Activated naive CD4-positive, alpha-beta T cell treated with anti-CD3 and anti-CD28 coated beads, Interleukin-2, amount 10 ng/mL, durations not matched to agents 7 days and 5 days (primary cell): ENCODE data around the gene SUN3.

Experiments used
- CTCF ChIA-PET: fragments of 350-600 bp; sonication (Branson Sonifier 250); formaldehyde crosslinking; loops from one replicate; lab custom pipeline; 2021; ENCODE audit warnings: antibody characterized with exemption; lab: Charles Lee
- DNase-seq: peaks from one replicate; pipeline ENCODE4 v3.0.0-alpha.2; 2020
- H3K27ac Mint-ChIP-seq: one replicate; pipeline ENCODE4 v1.8.0; 2021; ENCODE audit warnings: mild to moderate bottlenecking, moderate library complexity, mixed read lengths
- H3K27me3 Mint-ChIP-seq: one replicate; pipeline ENCODE4 v1.8.0; 2021; ENCODE audit warnings: mild to moderate bottlenecking, mixed read lengths
- H3K36me3 Mint-ChIP-seq: one replicate; pipeline ENCODE4 v1.8.0; 2021; ENCODE audit warnings: mixed read lengths
- H3K4me1 Mint-ChIP-seq: one replicate; pipeline ENCODE4 v1.8.0; 2021; ENCODE audit warnings: mixed read lengths
- H3K4me3 Mint-ChIP-seq: one replicate; pipeline ENCODE4 v1.8.0; 2021; ENCODE audit warnings: mild to moderate bottlenecking, moderate library complexity, mixed read lengths
- H3K9me3 Mint-ChIP-seq: one replicate; pipeline ENCODE4 v1.8.0; 2021; ENCODE audit warnings: mixed read lengths

The SUN3 gene

GRCh38 chr7:48042636-48043035 is 13.7 kb upstream of the SUN3 start:
- CTCF ChIA-PET: interaction anchor here (1.2 kb wide), 1 partner anchor 74 kb away, joined by 4 read pairs; no protein-coding TSS in a partner anchor
- H3K27ac Mint-ChIP-seq: no peak overlapping the region
- DNase-seq: no peak
- H3K4me3 Mint-ChIP-seq: no peak overlapping the region
- no peaks in the 10 kb centered on the region for H3K36me3 Mint-ChIP-seq
- no peaks in the 10 kb centered on the region for H3K9me3 Mint-ChIP-seq
- H3K27me3 Mint-ChIP-seq: peaks cover 28% of the 10 kb centered on the region
- peaks cover 38% of the 10 kb centered on the region for H3K4me1 Mint-ChIP-seq

DNA sequence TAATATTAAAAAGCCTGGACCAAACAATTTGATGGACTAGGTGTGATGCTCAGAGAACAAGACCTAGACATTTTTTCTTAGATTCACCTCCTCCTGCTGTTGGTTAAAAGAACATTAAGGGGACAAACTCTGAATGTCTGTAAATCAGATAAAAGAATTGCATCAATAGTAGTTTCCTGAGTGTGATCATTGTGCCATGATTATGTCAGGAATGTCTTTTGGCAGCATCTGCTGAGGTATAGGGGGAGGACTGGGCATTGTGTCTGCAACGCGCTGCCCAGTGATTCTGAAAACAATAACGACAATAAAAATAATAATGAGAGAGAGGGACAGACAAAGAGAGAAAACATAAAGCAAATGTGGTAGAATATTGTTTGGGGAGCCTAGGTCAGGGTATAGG is 13.3 kb upstream of the SUN3 start:
- Mint-ChIP-seq H3K4me3 (no peak overlapping the region), H3K27me3 (peaks cover 30% of the 10 kb centered on the region), H3K27ac (no peak overlapping the region), H3K4me1 (peaks cover 38% of the 10 kb centered on the region), H3K36me3 (no peaks in the 10 kb centered on the region), H3K9me3 (no peaks in the 10 kb centered on the region)
- CTCF ChIA-PET: interaction anchor here (1.2 kb wide), 1 partner anchor 73 kb away, joined by 4 read pairs; no protein-coding TSS in a partner anchor
- DNase-seq: no peak

DNA sequence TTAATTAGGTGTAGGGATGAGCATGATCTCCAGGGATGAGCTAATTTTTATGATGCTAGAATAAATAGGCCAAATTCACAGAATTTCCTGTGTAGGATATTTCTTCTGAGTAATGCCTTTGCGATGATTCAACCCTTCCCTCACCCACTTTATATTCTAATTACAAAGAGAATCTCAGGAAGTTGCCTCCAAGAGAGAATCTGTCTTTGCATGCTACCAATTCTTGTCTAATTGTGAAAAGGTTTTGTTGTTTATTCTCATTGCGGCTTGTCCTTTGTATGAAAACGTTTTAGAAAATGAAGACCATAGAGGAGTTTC is 12.7 kb upstream of the SUN3 start:
- CTCF ChIA-PET: interaction anchor here (1.2 kb wide), 1 partner anchor 73 kb away, joined by 4 read pairs; no protein-coding TSS in a partner anchor
- peaks cover 34% of the 10 kb centered on the region for H3K4me1 Mint-ChIP-seq
- H3K27ac Mint-ChIP-seq: peak overlapping the region; percentile 1
- DNase-seq: no peak
- H3K9me3 Mint-ChIP-seq: no peaks in the 10 kb centered on the region
- no peak overlapping the region for H3K4me3 Mint-ChIP-seq
- peaks cover 36% of the 10 kb centered on the region for H3K27me3 Mint-ChIP-seq
- no peaks in the 10 kb centered on the region for H3K36me3 Mint-ChIP-seq

- Mint-ChIP-seq H3K27ac (no peak overlapping the region), H3K4me1 (peaks cover 31% of the 10 kb centered on the region)
- CTCF ChIA-PET: interaction anchor here (1.3 kb wide), 1 partner anchor 49 kb away, joined by 3 read pairs; no protein-coding TSS in a partner anchor
Observed at GRCh38 chr7:48040944-48041652, 12.2 kb upstream of the SUN3 start.

DNA sequence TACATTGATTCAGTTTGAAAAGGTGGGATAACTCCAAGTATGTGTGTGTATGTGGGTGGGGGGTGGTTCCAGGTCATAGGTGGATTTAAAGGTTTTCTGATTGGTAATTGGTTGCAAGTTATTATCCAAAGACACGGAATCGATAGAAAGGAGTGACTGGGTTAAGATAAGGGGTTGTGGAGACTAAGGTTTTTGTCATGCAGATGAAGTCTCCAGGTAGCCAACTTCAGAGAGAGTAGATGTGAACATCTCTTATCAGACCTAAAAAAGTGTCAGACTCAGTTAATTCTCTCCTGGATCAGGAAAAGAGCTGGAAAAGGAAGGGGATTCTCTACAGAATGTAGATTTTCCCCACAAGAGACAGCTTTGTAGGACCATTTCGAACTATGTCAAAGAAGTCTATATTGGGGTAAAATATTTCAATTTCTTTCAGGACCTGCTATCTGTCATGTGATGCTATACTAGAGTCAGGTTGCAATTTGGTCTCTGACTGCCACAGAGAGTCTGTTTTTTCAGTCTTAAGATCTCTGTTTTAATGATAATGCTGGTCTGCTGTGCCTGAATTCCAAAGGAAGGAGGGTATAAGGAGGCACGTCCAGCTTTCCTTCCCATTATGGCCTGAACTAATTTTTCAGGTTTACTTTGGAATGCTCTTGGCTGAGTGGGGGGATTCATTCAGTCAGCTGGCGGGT is 10.1 kb upstream of the SUN3 start:
- no peak overlapping the region for H3K27ac Mint-ChIP-seq
- H3K36me3 Mint-ChIP-seq: no peaks in the 10 kb centered on the region

More at GRCh38 chr7:48040944-48041652, 12.2 kb upstream of the SUN3 start:
- Mint-ChIP-seq H3K36me3 (no peaks in the 10 kb centered on the region), H3K9me3 (no peaks in the 10 kb centered on the region), H3K27me3 (peaks cover 40% of the 10 kb centered on the region), H3K4me3 (no peak overlapping the region)
- no peak for DNase-seq

DNA sequence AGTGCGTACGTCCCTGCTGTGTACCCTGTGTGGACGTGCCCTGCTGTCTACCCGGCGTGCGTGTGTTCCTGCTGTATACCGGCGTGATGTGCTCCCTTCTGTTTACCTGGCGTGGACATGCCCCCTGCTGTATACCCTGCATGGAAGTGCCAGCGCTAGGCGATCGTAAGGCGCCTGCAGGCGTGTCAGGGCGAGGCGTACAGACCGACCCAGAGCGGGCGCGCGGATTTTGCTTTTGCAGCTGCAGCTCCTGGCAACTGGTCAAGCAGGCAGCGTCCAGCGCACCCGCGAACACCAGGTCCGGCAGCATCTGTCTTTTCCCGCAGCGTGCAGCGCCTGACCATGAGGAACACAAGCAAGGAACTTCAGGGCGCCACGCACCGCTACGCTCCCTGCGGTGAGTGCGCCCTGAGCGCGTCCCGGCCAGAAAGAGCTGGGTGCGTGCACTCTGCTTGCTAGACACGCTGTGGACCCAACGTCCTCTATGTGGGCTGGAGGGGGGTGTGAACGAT is 7.1 kb upstream of the SUN3 start:
- CTCF ChIA-PET: no interaction called here
- H3K27me3 Mint-ChIP-seq: peaks cover 56% of the 10 kb centered on the region
- H3K9me3 Mint-ChIP-seq: no peaks in the 10 kb centered on the region
- H3K36me3 Mint-ChIP-seq: no peaks in the 10 kb centered on the region
- peak overlapping the region; percentile 69 for H3K4me3 Mint-ChIP-seq
- peak overlapping the region; percentile 15 for H3K27ac Mint-ChIP-seq
- peak; percentile 26 for DNase-seq
- H3K4me1 Mint-ChIP-seq: peaks cover 16% of the 10 kb centered on the region

More for the DNA sequence above, 10.1 kb upstream of the SUN3 start:
- no peak overlapping the region for H3K4me3 Mint-ChIP-seq
- no peak for DNase-seq
- H3K4me1 Mint-ChIP-seq: peaks cover 28% of the 10 kb centered on the region
- H3K27me3 Mint-ChIP-seq: peaks cover 42% of the 10 kb centered on the region
- H3K9me3 Mint-ChIP-seq: no peaks in the 10 kb centered on the region
- CTCF ChIA-PET: interaction anchor here (0.9 to 1.1 kb wide), 2 partner anchors 10 to 72 kb away, joined by 3 read pairs; partner anchors contain the start of gene SUN3

DNA sequence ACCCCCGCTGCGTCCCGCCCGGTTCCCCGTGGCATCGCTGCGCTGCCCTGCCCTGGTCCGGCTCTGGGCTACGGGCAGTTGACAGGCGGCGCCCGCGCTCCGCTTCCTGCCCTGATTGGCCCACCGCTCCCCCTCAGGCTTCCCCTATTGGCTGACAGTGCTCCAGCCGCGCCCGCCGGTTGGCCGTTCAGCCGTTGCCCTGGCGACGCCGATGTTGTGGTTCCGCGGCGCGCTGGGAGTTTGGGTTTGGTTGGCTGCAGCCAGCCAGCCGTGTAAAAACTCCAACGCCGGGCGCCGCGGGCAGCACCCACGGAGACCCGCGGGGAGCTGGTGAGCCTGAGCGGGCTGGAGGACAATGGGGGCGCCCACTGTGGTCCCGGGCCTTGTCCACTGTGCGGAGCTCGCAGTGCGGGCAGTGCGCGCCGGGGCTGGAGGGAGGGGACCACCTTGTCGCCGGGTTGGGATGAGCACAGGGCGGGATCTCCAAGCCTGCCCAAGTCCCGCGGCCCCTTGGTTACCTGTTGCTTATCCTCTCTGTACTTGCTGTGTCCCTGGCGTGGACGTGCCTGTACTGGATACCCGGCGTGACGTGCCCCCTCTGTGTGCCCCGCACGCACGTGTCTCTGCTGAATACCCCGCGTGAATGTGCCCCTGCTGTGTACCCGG is 6.5 kb upstream of the SUN3 start, which contains the start of gene C7orf57:
TSS of gene C7orf57 (plus strand) at position 243 of the 666 bp plus-strand sequence. CDS start 766 bp downstream, outside the sequence.
- Mint-ChIP-seq H3K4me3 (peak within 1 kb of the TSS; percentile 69), H3K4me1 (peaks cover 15% of the 10 kb centered on the region), H3K9me3 (no peaks in the 10 kb centered on the region), H3K27me3 (peaks cover 56% of the 10 kb centered on the region), H3K36me3 (no peaks in the 10 kb centered on the region), H3K27ac (peak within 1 kb of the TSS; percentile 15)
- CTCF ChIA-PET: interaction anchor here (1.0 kb wide), 1 partner anchor 57 kb away, joined by 3 read pairs; no protein-coding TSS in a partner anchor
- peak; percentile 94 for DNase-seq

DNA sequence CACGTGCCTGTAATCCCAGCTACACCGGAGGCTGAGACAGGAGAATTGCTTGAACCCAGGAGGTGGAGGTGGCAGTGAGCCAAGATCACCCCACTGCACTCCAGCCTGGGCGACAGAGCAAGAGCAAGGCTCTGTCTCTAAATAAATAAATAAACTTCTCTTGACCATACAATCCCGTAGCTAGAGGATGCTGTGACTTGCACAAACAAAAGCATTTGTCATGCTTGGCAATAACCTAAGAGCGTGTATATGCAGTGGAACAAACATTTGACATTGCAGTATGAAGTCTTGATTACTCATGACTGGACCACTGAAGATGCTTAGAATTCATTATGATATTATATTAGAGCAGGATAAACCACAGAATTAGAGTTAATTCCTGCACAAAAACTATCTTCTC is 5.0 kb upstream of the SUN3 start:
- H3K4me1 Mint-ChIP-seq: peaks cover 15% of the 10 kb centered on the region
- no peaks in the 10 kb centered on the region for H3K9me3 Mint-ChIP-seq
- CTCF ChIA-PET: interaction anchor here (1.3 to 2.0 kb wide), 2 partner anchors 64 to 77 kb away, joined by 3 to 7 read pairs; no protein-coding TSS in a partner anchor
- DNase-seq: no peak
- no peaks in the 10 kb centered on the region for H3K36me3 Mint-ChIP-seq
- H3K27me3 Mint-ChIP-seq: peaks cover 59% of the 10 kb centered on the region
- no peak overlapping the region for H3K4me3 Mint-ChIP-seq
- no peak overlapping the region for H3K27ac Mint-ChIP-seq

GRCh38 chr7:48031111-48031510 is 2.2 kb upstream of the SUN3 start:
- H3K36me3 Mint-ChIP-seq: no peaks in the 10 kb centered on the region
- peaks cover 10% of the 10 kb centered on the region for H3K4me1 Mint-ChIP-seq
- DNase-seq: no peak
- H3K27me3 Mint-ChIP-seq: peaks cover 48% of the 10 kb centered on the region
- CTCF ChIA-PET: no interaction called here
- H3K9me3 Mint-ChIP-seq: no peaks in the 10 kb centered on the region
- H3K4me3 Mint-ChIP-seq: no peak overlapping the region
- no peak overlapping the region for H3K27ac Mint-ChIP-seq

DNA sequence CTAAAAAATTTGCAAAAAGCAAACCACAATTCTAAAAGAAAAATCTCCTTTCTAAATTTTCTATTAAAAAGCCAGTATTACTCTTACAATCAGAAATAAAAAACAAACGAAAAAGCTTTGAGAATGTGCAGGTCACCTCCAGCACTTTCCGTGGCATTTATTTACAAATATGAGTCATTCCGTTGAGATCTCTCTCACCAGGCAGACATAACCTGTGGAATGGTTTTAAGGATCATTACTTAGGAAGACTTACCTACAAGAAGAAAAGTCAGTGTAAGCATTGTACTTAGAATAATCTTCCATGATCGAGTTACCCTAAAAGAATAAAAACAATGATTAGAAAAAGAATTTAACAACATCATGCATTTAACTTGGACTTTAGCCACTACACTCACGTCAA is 3.3 kb downstream of the SUN3 start:
- H3K27me3 Mint-ChIP-seq: peaks cover 27% of the 10 kb centered on the region
- H3K4me3 Mint-ChIP-seq: no peak overlapping the region
- CTCF ChIA-PET: no interaction called here
- no peaks in the 10 kb centered on the region for H3K36me3 Mint-ChIP-seq
- no peak overlapping the region for H3K27ac Mint-ChIP-seq
- H3K4me1 Mint-ChIP-seq: no peaks in the 10 kb centered on the region
- H3K9me3 Mint-ChIP-seq: peaks cover 2% of the 10 kb centered on the region
- DNase-seq: no peak

DNA sequence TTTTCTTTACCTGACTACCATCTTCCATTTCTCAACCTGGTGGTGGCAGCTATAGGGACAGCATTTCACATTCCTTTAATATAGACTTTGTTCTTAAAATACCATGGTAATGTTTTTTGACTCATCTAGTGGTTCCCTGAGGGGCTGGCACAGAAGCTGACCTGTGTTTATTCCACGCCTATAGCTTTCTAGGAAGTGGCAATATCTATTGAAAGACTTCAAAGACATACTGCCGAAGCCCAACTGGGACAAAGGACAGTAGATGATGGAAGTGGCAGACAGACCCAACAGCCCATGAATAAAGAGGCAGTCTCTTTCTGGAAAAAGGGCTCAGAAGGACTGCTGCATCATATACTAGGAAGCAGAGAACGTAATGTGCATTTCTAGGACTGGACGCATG is 11.2 kb downstream of the SUN3 start:
- peaks cover 29% of the 10 kb centered on the region for H3K27me3 Mint-ChIP-seq
- DNase-seq: no peak
- H3K9me3 Mint-ChIP-seq: no peaks in the 10 kb centered on the region
- H3K36me3 Mint-ChIP-seq: no peaks in the 10 kb centered on the region
- no peaks in the 10 kb centered on the region for H3K4me1 Mint-ChIP-seq
- no peak overlapping the region for H3K4me3 Mint-ChIP-seq
- CTCF ChIA-PET: no interaction called here
- H3K27ac Mint-ChIP-seq: no peak overlapping the region

DNA sequence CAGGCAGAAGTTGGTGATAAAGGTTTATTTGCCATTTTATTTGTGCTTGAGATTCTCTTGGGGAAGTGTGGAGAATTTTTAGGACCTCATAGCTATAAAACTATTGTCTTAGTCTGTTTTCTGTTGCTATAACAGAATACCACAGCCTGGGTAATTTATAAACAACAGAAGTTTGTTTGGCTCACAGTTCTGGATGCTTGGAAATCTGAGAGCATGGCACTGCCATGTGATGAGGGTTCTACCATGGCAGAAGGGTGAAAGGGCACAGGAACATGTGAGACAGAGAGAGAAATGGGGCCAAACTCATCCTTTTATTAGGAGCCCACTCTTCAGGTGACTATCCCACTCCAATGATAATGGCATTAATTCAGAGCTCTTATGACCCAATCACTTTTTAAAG is 12.3 kb downstream of the SUN3 start:
- Mint-ChIP-seq H3K9me3 (no peaks in the 10 kb centered on the region), H3K4me3 (no peak overlapping the region), H3K4me1 (no peaks in the 10 kb centered on the region), H3K36me3 (no peaks in the 10 kb centered on the region), H3K27me3 (peaks cover 29% of the 10 kb centered on the region), H3K27ac (no peak overlapping the region)
- no peak for DNase-seq
- CTCF ChIA-PET: no interaction called here

GRCh38 chr7:48011951-48012350 is 17.0 kb downstream of the SUN3 start:
- Mint-ChIP-seq H3K4me1 (no peaks in the 10 kb centered on the region), H3K9me3 (no peaks in the 10 kb centered on the region), H3K4me3 (no peak overlapping the region), H3K27ac (no peak overlapping the region), H3K36me3 (no peaks in the 10 kb centered on the region), H3K27me3 (peaks cover 13% of the 10 kb centered on the region)
- no peak for DNase-seq
- CTCF ChIA-PET: no interaction called here

- no peak overlapping the region for H3K27ac Mint-ChIP-seq
- no peaks in the 10 kb centered on the region for H3K36me3 Mint-ChIP-seq
- H3K4me3 Mint-ChIP-seq: no peak overlapping the region
- no peak for DNase-seq
- no peaks in the 10 kb centered on the region for H3K9me3 Mint-ChIP-seq
- no peaks in the 10 kb centered on the region for H3K4me1 Mint-ChIP-seq
- CTCF ChIA-PET: no interaction called here
- H3K27me3 Mint-ChIP-seq: peaks cover 13% of the 10 kb centered on the region
Observed at GRCh38 chr7:48011323-48011722, 17.6 kb downstream of the SUN3 start.
